ENCODE results near the gene IRX2. TPM values are rescaled to one million over a fixed set of nuclear protein-coding genes. Genes with fewer than 3 reads are reported as not detected.

IRX2 gene
- total RNA-seq, 1 experiment from 2014 or later, result not detected

GRCh38 chr5:2701592-2701991, 49.9 kb downstream of the IRX2 start:
- no peak overlapping the region for H3K4me2 ChIP-seq
- H3K36me3 ChIP-seq (ENCODE audit: low read depth), result no peaks in the 10 kb centered on the region
- H3K9me3 ChIP-seq (ENCODE audit: insufficient read depth, low read depth), result no peaks in the 10 kb centered on the region
- no peaks in the 10 kb centered on the region for H3K79me2 ChIP-seq (ENCODE audit: low read depth)
- H3K4me1 ChIP-seq (replicated peaks; ENCODE audit: insufficient read depth), result no peaks in the 10 kb centered on the region
- ChIA-PET CTCF (no interaction called here), POLR2A (ENCODE audit: unreplicated experiment) (no interaction called here)
- no TSS peak for BruUV-seq (replicated peaks)
- no peaks in the 10 kb centered on the region for H4K20me1 ChIP-seq (ENCODE audit: insufficient read depth)
- H3K4me3 ChIP-seq, result no peak overlapping the region
- H3K27ac ChIP-seq, result no peak overlapping the region
- intact Hi-C loops (cut with micrococcal nuclease; ENCODE audit: unreplicated experiment), result no loop called here
- H3K9me2 ChIP-seq (ENCODE audit: insufficient read depth), result no peaks in the 10 kb centered on the region
- no peak for DNase-seq
- peaks cover 100% of the 10 kb centered on the region for H3K27me3 ChIP-seq (ENCODE audit: insufficient read depth, low read depth)
- TF ChIP-seq CTCF (conservative IDR thresholded peaks at IDR 0.05), result no peak; the same call in 1 of the 2 replicates
- no peaks in the 10 kb centered on the region for H3F3A ChIP-seq (ENCODE audit: insufficient read depth, low read depth)
- no peak overlapping the region for H2AFZ ChIP-seq

- Histone ChIP-seq H2AFZ (no peak overlapping the region), H3K27me3 (ENCODE audit: insufficient read depth, low read depth) (peaks cover 100% of the 10 kb centered on the region), H3F3A (ENCODE audit: insufficient read depth, low read depth) (no peaks in the 10 kb centered on the region), H3K79me2 (ENCODE audit: low read depth) (no peaks in the 10 kb centered on the region), H3K4me3 (no peak overlapping the region), H3K4me1 (replicated peaks; ENCODE audit: insufficient read depth) (no peaks in the 10 kb centered on the region), H4K20me1 (ENCODE audit: insufficient read depth) (no peaks in the 10 kb centered on the region), H3K9me3 (ENCODE audit: insufficient read depth, low read depth) (no peaks in the 10 kb centered on the region), H3K27ac (no peak overlapping the region), H3K4me2 (no peak overlapping the region), H3K36me3 (ENCODE audit: low read depth) (no peaks in the 10 kb centered on the region), H3K9me2 (ENCODE audit: insufficient read depth) (no peaks in the 10 kb centered on the region)
- intact Hi-C loops (cut with micrococcal nuclease; ENCODE audit: unreplicated experiment), result no loop called here
- ChIA-PET CTCF (no interaction called here), POLR2A (ENCODE audit: unreplicated experiment) (no interaction called here)
- DNase-seq, result no peak
- BruUV-seq (replicated peaks), result no TSS peak
- no peak for TF ChIP-seq EZH2 (IDR thresholded peaks at IDR 0.05; ENCODE audit: low read depth)
- TF ChIP-seq CTCF (conservative IDR thresholded peaks at IDR 0.05), result no peak
These were observed 50.6 kb downstream of the IRX2 start for GRCh38 chr5:2700876-2701275.

- no peaks in the 10 kb centered on the region for H3K9me2 ChIP-seq (ENCODE audit: insufficient read depth)
- POLR2A ChIA-PET (ENCODE audit: unreplicated experiment), result no interaction called here
- H3K27me3 ChIP-seq (ENCODE audit: insufficient read depth, low read depth), result peaks cover 95% of the 10 kb centered on the region
- intact Hi-C loops (cut with micrococcal nuclease; ENCODE audit: unreplicated experiment), result no loop called here
- BruUV-seq (replicated peaks), result no TSS peak
- H3K9me3 ChIP-seq (ENCODE audit: insufficient read depth, low read depth), result no peaks in the 10 kb centered on the region
- H4K20me1 ChIP-seq (ENCODE audit: insufficient read depth), result no peaks in the 10 kb centered on the region
- DNase-seq, result no peak
- no peak overlapping the region for H3K4me3 ChIP-seq
- no peak for TF ChIP-seq EZH2 (IDR thresholded peaks at IDR 0.05; ENCODE audit: low read depth)
- no peak for TF ChIP-seq CTCF (conservative IDR thresholded peaks at IDR 0.05)
- 0 out of 2 replicates have a peak, but pooled peaks cover 3% of the 10 kb centered on the region for H3F3A ChIP-seq (ENCODE audit: insufficient read depth, low read depth)
- H2AFZ ChIP-seq, result no peak overlapping the region
- no peak overlapping the region for H3K27ac ChIP-seq
- no peak overlapping the region for H3K4me2 ChIP-seq
- H3K4me1 ChIP-seq (replicated peaks; ENCODE audit: insufficient read depth), result no peaks in the 10 kb centered on the region
- no peaks in the 10 kb centered on the region for H3K79me2 ChIP-seq (ENCODE audit: low read depth)
- H3K36me3 ChIP-seq (ENCODE audit: low read depth), result no peaks in the 10 kb centered on the region
- CTCF ChIA-PET, result no interaction called here
These were observed 51.8 kb downstream of the IRX2 start for GRCh38 chr5:2699686-2700085.
